HG03520 (cell line): ENCODE results near the gene SKI.
"Not testable (repeated sequence)": the region's sequence is repeated elsewhere in the genome, so short reads cannot be mapped to it uniquely, and the experiment has no call there.

Experiments
- ATAC-seq: cut with Tn5 transposase; IDR thresholded peaks from one replicate; pipeline ENCODE4 v1.9.1; 2021; ENCODE audit warnings: mild to moderate bottlenecking, moderate library complexity; ENCODE audit not compliant: unreplicated experiment

The SKI gene

DNA sequence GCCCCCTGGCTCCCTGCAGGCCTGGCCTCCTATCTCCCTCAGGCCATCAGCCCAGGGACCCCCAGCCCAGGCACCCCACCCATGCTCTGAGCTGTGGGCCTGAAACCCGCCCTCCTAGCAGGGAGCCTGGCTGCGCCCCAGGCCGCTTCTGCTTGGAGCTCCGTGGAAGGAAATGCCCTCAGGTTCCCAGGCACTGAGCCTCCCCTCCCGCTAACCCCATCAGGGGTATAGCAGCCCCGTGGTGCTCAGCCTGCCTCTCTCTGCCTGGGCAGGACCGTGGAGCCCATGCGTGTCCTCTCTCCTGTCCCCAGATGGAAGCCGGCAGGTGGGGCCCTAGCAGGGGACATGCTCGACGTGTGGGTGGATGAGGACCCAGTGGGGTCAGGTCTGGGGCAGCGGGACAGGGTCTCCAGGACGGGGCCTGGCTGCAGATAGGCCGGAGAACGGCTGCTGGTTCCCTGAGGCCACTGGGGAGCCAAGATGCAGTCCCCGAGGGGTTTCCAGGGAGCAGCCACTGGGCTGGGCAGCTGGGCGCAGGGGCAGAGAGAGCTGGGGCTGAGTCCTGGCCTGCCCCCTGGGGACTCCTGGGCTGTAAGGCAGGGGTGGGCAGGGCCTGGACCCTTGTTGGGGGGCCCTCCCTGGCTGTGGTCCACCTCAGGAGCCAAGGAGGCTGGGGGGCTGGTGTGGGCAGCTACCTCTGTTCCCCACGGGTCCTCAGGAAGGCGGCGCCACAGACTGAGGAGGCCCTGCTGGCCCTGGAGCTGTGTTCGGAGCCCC, 87.7 kb downstream of the SKI start:
- no peak for ATAC-seq

DNA sequence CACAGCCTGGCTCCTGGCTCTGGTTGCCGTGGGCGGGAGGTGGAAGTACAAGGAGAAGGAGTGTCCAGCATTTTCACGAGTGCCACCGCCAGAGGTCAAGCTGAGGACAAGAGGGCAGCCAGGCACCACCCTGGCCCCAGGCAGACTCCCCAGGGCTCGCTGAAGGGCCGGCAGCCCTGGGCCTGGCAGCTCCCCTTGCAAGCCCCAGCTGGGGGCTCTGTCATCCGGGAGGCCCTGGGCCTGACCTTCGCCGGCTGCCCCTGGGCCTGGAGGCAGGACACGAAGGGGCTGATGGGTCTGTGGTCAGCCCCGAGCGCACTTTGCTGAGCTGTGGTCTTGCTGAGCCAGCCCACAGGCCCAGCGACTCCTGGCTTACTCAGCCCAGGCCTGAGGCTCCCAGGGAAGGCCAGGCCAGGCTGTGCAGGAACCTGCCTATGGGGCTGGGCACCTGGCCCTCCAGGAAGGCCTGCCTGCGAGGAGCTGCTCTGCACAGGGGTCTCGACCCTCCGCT, 88.4 kb downstream of the SKI start:
- no peak for ATAC-seq

DNA sequence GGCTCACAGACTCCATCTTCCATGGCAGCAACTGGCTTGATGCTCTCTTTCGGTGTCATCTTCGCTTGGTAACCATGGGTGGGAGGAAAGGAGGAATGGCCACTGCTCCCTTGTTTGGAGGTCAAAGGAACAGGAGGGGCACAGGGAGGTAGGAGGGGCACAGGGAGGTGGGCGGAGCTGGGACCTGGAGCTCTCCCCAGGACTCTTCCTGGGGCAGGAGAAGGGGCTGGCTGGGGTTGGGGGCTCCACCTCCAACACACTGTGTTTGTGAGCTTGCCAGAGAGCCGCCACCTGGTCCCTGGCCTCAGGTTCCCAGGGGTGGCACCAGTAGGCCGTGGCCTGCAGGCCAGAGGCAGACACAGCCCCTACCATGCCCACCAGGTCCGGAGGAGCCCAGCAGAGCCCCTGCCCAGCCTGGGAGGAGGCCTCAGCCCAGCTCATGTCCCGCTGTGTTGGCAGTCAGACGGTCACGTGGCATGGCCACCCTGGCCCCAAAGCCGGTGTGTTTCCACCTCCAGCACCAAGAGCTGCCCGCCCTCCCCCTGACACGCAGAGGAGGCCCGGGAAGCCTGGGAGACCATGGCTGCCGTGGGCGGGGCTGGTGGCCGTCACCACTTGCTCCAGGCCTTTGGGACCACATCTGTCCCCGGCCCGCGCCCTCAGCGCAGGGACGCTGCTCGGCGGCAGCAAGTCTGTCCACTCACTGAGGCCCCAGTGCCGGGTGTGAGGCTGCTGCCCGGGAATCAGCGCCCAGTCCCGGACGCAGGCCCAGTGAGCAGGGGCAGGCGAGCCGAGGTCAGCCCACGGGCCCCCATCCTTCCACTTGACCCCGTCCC, 89.3 kb downstream of the SKI start:
- ATAC-seq: no peak

DNA sequence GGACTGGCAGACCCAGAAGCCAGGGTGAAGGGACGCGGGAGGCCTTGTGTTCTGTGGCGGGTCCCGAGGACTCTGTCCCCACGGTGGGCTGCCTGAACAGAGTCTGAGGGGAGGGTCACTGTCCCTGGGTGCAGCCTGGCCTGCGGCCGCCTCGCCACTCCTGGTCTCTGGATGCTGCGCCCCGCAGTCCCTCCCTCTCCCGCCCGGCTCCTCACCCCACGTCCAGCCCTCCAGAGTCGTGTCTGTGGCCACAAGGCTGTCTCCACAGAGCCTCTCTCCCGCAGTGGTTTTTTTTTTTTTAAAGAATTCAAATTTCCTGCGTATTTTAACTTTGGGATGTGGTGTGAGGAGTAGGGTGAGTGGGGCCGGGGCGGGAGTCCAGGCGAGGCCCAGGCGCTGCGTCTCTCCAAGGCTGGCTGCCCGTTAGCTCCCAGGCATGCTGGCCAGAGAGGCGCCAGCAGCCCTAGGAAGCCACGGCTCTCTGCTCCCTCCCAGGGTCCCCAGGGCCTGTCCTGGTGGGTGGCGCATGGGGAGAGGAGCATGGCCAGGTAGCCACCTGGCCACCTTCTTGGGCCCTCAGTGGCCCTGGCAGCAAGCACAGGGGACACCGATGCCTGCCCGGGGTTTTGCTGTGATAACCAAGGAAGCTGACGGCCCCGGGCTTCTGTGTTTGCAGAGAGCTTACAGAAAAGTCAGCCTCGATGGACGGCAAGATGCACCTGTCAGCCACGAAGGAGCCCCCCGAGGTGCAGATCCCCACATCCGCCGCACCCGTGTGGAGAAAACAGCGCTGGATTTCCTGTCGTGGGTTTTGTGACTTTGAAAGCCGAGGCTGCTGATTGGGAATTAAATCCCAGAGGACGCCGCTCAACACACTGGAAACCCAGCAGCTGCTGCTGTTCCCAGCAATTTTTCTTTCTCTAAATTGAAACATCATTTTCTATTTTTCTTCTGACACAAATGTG, 90.5 kb downstream of the SKI start:
- no peak for ATAC-seq

DNA sequence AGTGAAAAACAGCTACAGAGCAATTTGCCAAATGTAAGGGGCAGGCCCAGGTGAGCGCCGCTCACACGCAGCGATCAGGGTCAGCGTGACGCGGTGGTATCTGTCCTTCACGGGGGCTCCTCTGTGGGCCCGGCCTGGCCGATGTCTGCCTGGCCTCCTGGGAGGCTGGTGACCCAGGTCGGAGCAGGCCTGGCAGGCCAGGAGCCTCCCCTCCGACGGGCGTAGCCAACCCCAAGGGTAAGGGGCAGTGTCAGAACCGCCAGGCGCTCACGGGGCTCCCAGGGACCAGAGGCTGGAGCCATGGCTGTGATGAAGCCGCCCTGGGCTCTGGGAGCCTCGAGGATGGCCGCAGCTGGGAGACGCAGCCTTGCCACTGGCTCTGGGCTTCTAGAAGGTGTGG, 91.2 kb downstream of the SKI start:
- no peak for ATAC-seq

DNA sequence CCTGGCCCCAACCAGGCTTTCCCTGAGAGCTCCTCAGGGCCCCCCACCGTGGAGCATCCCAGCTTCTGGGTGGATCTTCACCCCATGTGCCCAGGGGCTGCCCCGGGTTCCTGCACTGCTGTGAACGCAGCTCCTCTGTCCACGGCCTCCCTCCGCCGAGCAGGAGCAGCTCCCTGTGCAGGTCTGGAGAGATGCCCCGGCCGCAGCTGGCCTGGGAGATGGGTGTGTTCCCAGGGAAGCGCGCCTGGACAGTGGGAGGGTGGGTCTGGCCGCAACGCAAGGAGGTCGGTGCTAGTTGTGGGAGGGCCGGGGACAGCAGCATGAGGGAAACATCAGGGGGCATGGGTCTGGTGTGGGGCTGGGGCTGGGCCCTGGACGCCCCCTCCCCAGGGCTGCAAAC, 91.9 kb downstream of the SKI start:
- no peak for ATAC-seq

DNA sequence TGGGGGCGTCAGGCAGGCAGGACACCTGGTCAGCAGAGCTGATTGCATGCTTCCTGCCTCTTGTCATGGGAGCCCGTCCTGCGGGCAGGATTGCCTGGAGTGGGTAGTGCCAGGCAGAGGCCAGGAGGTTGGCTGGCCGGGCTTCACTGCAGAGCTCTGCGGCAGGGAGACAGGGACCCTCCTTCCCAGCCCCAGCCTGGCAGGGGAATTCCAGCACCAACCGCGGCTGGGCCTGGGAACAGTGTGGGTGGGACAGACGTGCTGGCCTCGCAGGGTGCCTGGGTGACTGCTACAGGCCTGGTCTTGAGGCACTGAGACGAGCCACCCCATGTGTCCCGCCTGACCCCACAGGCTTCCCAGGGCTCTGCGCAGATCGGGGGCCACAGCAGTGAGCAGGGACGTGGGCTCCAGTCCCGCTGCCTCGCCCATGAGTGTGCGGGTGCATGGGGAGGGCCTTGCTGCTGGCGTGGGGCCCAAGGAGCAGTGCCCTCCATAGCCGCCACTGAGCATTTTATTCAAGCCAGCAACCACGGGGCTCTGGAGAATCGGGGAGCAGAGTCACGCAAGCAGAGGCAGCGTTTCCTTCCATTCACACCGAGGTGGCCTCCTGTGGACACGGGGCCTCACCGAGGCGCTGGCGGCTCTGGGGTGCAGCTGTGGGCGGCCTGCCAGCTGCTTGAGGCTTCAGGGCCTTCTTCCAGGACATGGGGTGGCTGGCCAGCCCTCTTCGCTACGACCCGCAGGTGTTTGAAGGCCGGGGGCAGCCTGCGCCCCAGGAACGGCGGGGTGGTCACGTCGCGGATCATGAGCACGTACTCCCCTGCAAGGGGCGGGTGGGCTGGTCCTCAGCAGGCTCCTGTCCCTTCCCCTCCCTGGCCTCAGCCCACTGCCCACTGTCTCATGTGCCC, 92.9 kb downstream of the SKI start:
- ATAC-seq: no peak

DNA sequence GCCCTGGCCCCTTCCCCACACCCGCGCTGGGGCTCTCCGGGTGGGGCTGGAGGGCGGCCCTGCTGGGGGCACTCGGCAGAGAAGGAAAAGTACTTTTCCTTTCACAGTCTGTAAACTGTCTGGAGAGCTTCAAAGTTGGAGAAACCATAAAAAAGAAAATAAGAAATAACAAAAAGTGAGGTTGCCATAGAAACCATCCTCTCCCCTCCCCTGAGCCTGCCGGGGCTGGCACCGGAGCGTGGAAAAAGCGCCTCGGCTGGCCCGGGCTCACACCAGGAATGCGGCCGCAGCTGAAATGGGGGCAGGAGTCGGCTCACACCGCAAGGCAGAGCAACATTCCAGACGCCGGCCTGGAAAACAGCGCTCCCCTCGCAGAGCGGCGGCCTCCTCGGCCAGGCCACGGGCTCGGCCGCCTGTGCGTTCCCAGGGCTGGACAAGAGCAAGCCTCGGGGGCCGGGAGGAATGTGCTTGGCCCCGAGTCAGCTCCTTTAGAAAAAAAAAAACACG, 94.0 kb downstream of the SKI start:
- ATAC-seq: no peak

DNA sequence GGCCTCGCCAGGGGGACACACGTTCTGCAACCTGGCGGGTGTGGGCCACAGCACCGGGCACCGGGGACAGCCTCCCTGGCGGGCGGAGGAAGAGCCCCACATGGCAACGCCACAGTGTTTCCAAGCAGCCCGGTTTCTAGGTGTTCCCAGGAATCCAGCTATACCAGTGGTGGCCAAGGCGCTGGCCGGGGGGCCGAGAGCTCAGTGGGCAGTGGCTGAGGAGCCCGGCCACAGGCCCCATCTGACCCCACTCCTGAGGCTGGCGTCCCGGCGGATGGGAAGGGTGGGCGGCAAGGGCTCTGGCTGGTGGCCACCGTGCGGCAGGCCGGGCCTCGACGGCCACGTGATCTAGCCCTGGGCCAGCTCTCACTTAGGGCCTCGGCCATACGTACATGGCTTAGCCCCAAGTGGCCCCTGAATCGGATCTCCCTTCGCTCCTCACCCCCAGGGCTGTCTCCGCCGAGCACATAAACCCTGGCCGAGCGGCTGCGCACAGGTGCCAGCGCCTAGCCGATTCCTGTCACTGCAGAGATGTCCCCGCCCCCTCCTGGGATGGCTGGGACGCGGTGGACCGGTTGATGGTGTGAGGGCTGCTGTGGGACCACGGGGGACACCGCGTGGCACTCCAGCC, 94.6 kb downstream of the SKI start:
- no peak for ATAC-seq

DNA sequence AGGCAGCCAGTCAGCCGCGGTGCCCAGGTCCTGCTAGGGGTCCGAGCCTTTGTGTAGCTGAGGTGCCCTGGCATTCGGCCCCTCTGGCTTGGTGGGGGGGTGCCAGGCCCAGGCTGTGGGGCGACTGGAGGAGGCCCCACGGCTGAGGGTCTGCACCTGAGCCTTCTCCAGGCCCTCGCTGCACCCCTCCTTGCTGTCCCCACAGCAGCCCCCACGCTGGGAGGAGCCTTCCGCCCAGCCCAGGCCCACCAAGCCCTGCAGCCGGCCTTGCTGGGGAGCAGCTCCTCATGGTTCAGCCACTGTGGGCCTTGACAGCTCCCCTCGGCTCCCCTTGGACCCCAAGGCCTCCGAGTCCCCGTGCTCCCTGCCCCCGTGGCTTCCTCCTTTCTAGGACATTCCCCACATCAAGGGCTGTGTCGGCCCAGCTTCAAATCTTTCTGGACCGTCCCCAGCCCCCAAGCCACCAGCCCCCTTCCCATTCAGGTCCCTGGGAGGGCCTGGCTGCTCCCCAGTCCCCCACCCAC, 95.4 kb downstream of the SKI start:
- no peak for ATAC-seq

DNA sequence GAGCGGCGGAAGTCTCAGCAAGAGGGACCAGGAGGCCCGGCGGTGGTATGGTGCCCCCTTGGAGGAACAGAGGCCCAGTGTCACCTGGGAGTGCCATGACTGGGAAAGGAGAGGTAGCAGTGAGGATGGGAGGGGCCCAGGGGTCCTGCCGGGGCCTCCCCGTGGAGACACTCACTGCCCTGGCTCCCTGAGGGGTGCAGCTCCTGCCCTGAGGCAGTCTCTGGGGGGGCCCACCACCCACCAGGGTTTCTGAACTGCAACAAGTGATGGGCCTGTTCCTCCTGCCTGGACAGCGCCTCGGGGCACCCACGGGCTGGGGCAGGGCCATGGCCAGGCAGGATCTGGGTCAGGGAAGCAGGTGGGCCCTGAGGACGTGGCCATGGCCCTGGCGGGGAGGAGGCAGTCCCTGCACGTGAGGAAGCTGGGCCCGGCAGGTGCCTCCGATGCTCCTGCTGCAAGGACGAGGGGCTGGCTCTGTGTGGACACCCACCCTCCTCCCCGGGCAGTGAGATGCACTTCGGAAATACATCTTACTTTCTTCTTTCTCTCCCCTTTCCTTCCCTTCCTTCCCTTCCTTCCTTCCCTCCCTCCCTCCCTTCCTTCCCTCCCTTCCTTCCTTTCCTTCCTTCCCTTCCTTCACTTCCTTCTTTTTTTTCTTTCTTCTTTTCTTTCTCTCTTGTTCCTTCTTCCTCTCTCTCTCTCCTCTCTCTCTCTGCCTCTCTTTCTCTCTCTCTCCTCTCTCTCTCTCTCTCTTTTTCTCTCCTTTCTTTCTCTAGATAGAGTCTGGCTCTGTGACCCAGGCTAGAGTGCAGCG, 96.6 kb downstream of the SKI start:
- ATAC-seq: no peak

DNA sequence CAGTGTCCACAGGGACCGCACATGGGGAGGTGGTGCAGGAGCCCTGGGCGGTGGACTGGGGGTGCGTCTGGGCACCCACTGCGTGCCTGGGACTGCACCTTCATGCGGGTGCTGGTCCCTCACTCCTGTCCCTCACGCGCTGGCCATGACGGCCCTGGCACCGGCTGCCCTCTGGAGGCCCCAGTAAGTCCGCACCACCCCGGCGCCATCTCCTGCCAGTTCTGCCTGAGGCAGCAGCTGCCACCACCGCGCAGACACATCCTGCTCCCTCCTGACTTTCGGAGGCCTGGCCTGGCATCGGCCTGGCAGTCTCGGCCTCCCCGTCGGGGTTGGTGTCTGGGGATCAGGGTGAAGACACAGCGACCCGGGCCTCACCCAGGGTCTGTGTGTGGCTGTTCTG, 98.4 kb downstream of the SKI start:
- ATAC-seq: no peak

DNA sequence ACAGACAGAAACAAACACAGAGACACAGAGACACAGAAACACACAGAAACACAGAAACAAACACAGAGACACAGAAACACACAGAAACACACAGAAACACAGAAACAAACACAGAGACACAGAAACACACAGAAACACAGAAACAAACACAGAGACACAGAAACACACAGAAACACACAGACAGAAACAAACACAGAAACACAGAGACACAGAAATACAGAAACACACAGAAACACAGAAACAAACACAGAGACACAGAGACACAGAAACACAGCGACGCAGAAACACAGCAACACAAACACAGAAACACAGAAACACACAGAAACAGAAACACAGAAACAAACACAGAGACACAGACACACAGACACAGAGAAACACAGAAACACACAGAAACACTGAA, 99.0 kb downstream of the SKI start:
- ATAC-seq: not testable (repeated sequence)

DNA sequence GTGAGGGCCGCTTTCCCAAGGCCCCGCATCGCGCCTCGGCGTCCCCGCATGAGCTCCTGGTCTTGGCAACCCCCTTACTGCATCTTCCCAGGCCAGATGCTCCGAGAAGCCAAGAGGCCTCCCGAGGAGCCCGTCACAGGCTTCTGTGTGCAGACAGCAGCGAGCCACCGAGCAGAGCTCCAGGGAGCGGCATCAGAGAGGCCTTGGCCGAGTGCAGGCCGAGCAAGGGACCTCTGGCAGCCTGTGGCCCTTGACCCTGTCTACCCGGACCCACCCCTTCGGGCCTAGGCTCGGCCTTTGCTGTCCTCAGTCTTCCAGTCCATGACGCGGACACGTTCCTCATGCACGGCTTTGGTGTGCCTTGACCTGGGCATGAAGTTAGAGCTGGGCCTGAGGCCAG, 99.7 kb downstream of the SKI start:
- ATAC-seq: no peak

DNA sequence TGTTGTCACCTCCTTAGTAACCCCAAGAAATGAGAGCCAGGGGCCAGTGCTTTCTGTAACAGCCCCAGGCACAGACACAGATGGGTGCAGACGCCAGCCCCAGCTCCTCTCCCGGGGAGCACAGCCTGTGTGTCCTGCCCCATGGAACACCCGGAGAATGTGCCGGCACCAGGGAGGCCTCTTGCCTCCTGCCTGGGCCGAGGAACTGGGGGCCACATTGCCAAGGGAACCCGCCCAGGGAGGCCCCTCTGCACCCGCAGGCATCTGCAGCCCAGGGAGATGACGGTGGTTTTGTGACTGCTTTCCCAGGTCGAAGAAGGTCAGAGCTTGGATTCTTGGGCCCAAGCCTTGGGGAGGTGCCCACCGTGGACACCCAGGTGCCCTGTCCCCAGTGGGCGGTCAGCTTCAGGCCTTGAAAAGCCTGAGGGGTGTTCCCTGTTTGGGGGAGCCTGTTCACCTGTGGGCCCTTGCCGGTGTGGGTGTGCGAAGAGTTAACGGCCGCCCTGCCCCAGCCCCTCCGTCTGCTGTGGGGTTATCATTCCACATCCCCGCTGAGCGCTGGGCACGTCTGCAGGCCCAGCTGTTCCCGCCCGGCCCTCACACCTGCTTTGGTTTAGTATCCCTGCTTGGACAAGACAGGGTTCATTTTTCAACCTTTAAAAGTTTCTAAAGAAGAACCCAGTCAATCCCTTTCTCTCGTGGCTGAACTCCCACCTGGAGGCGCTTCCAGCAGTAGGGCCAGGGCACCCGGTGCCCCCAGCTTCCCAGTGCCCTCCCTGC, 100.7 kb downstream of the SKI start:
- no peak for ATAC-seq

DNA sequence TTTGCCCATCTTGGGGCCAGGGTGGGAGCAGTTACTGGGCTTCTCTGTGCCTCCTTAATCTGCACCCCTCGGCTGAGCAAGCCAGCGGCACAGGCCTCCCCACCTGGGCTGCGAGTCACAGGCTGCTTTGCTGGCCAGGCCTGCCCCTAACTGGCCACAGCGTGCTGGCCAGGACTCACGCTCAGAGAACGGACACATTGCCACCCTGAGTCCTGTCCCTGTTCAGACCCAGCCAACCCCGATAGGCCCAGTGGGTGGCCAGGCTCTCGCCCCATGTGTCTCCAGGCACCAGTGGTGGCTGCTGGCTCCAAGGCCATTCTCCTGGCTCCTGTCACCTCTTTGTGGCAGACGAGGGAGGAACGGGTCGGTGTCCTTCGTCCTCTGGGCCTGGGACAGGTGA, 101.9 kb downstream of the SKI start:
- no peak for ATAC-seq

DNA sequence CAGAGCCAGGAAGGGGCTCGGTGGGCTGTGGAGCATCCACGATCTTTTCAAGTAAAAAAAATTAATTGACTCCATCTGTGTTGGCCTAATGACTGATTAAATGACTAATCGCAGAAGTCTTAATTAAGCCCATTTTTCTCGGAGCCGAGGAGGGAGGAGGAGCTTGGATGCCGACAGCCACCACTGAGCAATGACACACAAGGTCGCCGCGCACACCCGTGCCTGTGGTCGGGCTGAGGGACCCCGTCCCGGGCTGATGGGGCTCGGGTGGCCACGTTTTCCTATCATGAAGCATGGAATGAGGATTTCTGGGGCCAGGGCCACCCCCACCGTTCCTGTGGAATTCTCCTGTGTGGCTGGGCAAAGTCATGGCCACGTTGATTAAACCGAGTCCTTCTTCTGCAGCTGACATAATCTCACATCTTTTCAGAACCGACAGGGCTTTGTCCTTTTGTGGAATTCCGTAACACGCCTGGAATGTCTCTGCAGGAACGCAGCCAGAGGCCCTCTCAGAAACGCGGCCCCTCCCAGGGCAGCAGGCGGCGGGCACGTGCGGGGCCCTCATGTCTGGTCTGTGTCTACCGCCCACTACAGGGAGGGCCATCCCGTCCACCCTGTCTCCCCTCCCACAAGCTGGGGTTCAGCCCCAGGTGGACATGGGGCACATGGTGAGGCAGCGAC, 102.5 kb downstream of the SKI start:
- no peak for ATAC-seq
